ENCODE results near the gene NAMPT.
"Not testable (repeated sequence)": the region's sequence is repeated elsewhere in the genome, so short reads cannot be mapped to it uniquely, and the experiment has no call there.

Gene NAMPT

DNA sequence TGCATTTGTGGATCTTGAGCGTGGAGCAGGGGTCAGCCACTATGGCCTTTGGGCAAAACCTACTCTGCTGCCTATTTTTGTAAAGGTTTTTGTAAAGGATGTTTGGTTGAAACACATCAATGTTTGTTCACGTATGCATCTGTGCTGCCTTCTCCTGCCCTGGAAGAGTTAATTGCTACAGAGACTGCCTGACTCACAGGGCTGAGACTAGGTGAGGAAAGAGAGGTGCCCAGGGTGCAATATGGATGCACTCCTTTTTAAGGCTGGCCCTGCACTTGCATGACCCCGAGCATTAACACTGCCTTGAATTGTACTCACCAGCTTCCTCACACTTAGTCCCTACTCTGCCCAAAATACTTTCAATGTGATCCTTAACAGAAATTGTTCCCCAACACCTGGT is 20.9 kb upstream of the NAMPT start:
- Histone ChIP-seq H3K27me3 (ENCODE audit: insufficient read depth, low read length) (no peaks in the 10 kb centered on the region), H3K4me2 (ENCODE audit: low read length) (no peak overlapping the region), H4K20me1 (ENCODE audit: insufficient read depth, low read length) (no peaks in the 10 kb centered on the region), H3K36me3 (ENCODE audit: insufficient read depth, low read length) (no peaks in the 10 kb centered on the region), H3K4me1 (ENCODE audit: insufficient read depth, low read length, severe bottlenecking) (no peaks in the 10 kb centered on the region), H3K4me3 (ENCODE audit: low read depth, low read length, poor library complexity, severe bottlenecking) (no peak overlapping the region), H3K9me3 (ENCODE audit: low read length) (no peaks in the 10 kb centered on the region), H3K9me2 (ENCODE audit: low read depth, low read length) (no peaks in the 10 kb centered on the region), H3F3A (ENCODE audit: insufficient read depth, low read length) (no peaks in the 10 kb centered on the region), H2AFZ (ENCODE audit: low read length) (no peak overlapping the region), H3K79me2 (ENCODE audit: insufficient read depth, low read length) (no peaks in the 10 kb centered on the region), H3K27ac (ENCODE audit: low read depth, low read length, poor library complexity, severe bottlenecking) (no peak overlapping the region), H3K9ac (ENCODE audit: low read length) (no peak overlapping the region)
- TF ChIP-seq, protein P1, sequence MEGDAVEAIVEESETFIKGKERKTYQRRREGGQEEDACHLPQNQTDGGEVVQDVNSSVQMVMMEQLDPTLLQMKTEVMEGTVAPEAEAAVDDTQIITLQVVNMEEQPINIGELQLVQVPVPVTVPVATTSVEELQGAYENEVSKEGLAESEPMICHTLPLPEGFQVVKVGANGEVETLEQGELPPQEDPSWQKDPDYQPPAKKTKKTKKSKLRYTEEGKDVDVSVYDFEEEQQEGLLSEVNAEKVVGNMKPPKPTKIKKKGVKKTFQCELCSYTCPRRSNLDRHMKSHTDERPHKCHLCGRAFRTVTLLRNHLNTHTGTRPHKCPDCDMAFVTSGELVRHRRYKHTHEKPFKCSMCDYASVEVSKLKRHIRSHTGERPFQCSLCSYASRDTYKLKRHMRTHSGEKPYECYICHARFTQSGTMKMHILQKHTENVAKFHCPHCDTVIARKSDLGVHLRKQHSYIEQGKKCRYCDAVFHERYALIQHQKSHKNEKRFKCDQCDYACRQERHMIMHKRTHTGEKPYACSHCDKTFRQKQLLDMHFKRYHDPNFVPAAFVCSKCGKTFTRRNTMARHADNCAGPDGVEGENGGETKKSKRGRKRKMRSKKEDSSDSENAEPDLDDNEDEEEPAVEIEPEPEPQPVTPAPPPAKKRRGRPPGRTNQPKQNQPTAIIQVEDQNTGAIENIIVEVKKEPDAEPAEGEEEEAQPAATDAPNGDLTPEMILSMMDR (IDR thresholded peaks at IDR 0.05; ENCODE audit: low read length) = no peak
- TF ChIP-seq EZH2 (IDR thresholded peaks at IDR 0.05; ENCODE audit: borderline replicate concordance, low read length) = no peak

DNA sequence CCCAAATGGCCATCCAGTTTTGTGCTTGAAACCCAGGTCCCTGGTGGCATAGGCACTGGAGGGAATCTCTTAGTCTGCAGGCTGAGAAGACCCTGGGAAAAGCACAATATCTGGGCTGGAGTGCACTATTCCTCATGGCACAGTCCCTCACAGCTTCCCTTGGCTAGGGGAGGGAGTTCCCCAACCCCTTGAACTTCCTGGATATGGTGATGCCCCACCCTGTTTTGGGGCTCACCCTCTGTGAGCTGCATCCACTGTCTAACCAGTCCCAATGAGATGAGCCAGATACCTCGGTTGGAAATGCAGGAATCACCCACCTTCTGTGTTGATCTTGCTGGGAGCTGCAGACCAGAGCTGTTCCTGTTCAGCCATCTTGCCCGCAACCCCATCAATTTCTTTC is 19.8 kb upstream of the NAMPT start:
- Histone ChIP-seq H3K9me3 (ENCODE audit: low read length) (no peaks in the 10 kb centered on the region), H3K4me1 (ENCODE audit: insufficient read depth, low read length, severe bottlenecking) (no peaks in the 10 kb centered on the region), H3K4me2 (ENCODE audit: low read length) (no peak overlapping the region), H3K27me3 (ENCODE audit: insufficient read depth, low read length) (no peaks in the 10 kb centered on the region), H3F3A (ENCODE audit: insufficient read depth, low read length) (no peaks in the 10 kb centered on the region), H4K20me1 (ENCODE audit: insufficient read depth, low read length) (no peaks in the 10 kb centered on the region), H3K4me3 (ENCODE audit: low read depth, low read length, poor library complexity, severe bottlenecking) (no peak overlapping the region), H3K9me2 (ENCODE audit: low read depth, low read length) (no peaks in the 10 kb centered on the region), H2AFZ (ENCODE audit: low read length) (no peak overlapping the region), H3K27ac (ENCODE audit: low read depth, low read length, poor library complexity, severe bottlenecking) (no peak overlapping the region), H3K9ac (ENCODE audit: low read length) (no peak overlapping the region), H3K79me2 (ENCODE audit: insufficient read depth, low read length) (no peaks in the 10 kb centered on the region), H3K36me3 (ENCODE audit: insufficient read depth, low read length) (no peaks in the 10 kb centered on the region)
- no peak for TF ChIP-seq EZH2 (IDR thresholded peaks at IDR 0.05; ENCODE audit: borderline replicate concordance, low read length)
- TF ChIP-seq, protein P1 (IDR thresholded peaks at IDR 0.05; ENCODE audit: low read length) = no peak

DNA sequence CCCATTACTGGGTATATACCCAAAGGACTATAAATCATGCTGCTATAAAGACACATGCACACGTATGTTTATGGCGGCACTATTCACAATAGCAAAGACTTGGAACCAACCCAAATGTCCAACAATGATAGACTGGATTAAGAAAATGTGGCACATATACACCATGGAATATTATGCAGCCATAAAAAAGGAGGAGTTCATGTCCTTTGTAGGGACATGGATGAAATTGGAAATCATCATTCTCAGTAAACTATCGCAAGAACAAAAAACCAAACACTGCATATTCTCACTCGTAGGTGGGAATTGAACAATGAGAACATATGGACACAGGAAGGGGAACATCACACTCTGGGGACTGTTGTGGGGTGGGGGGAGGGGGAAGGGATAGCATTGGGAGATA is 13.8 kb upstream of the NAMPT start:
- H3K9ac ChIP-seq (ENCODE audit: low read length); H3K36me3 ChIP-seq (ENCODE audit: insufficient read depth, low read length); H3K4me3 ChIP-seq (ENCODE audit: low read depth, low read length, poor library complexity, severe bottlenecking); H3K9me3 ChIP-seq (ENCODE audit: low read length); H2AFZ ChIP-seq (ENCODE audit: low read length); H3K4me1 ChIP-seq (ENCODE audit: insufficient read depth, low read length, severe bottlenecking); H3K79me2 ChIP-seq (ENCODE audit: insufficient read depth, low read length); H3K27ac ChIP-seq (ENCODE audit: low read depth, low read length, poor library complexity, severe bottlenecking); H4K20me1 ChIP-seq (ENCODE audit: insufficient read depth, low read length); H3K27me3 ChIP-seq (ENCODE audit: insufficient read depth, low read length); H3K9me2 ChIP-seq (ENCODE audit: low read depth, low read length); H3K4me2 ChIP-seq (ENCODE audit: low read length); H3F3A ChIP-seq (ENCODE audit: insufficient read depth, low read length): not testable (repeated sequence)

DNA sequence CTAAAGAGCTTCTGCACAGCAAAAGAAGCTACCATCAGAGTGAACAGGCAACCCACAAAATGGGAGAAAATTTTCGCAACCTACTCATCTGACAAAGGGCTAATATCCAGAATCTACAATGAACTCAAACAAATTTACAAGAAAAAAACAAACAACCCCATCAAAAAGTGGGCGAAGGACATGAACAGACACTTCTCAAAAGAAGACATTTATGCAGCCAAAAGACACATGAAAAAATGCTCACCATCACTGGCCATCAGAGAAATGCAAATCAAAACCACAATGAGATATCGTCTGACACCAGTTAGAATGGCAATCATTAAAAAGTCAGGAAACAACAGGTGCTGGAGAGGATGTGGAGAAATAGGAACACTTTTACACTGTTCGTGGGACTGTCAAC is 13.4 kb upstream of the NAMPT start:
- not testable (repeated sequence) for H3K9me3 ChIP-seq (ENCODE audit: low read length); H3K79me2 ChIP-seq (ENCODE audit: insufficient read depth, low read length); H3F3A ChIP-seq (ENCODE audit: insufficient read depth, low read length); H3K4me3 ChIP-seq (ENCODE audit: low read depth, low read length, poor library complexity, severe bottlenecking); H3K27ac ChIP-seq (ENCODE audit: low read depth, low read length, poor library complexity, severe bottlenecking); H3K9me2 ChIP-seq (ENCODE audit: low read depth, low read length); H4K20me1 ChIP-seq (ENCODE audit: insufficient read depth, low read length); H3K27me3 ChIP-seq (ENCODE audit: insufficient read depth, low read length); H3K4me1 ChIP-seq (ENCODE audit: insufficient read depth, low read length, severe bottlenecking); H2AFZ ChIP-seq (ENCODE audit: low read length); H3K36me3 ChIP-seq (ENCODE audit: insufficient read depth, low read length); H3K4me2 ChIP-seq (ENCODE audit: low read length); H3K9ac ChIP-seq (ENCODE audit: low read length)
